HL-60 (cell line): ENCODE data around the gene C16orf90.

Experiments used
- DNase-seq, 2 experiments: peaks; one replicate each; pipeline ENCODE4 v3.0.0-alpha.2; 2010 to 2020; ENCODE audit warnings: low read depth in 1 of 2, low spot score in 1 of 2
- H3K27ac ChIP-seq: fragments of 250-450 bp; sonication (Bioruptor Pico); replicated peaks from 2 replicates; pipeline ENCODE4 v1.5.1; 2020; ENCODE audit warnings: mild to moderate bottlenecking, moderate library complexity
- H3K27me3 ChIP-seq: fragments of 250-450 bp; sonication (Bioruptor Pico); 2 replicates; pipeline ENCODE4 v1.5.1; 2021; ENCODE audit warnings: mild to moderate bottlenecking, moderate library complexity; ENCODE audit not compliant: insufficient read depth, poor library complexity, severe bottlenecking
- H3K4me3 ChIP-seq: replicated peaks from 2 replicates; pipeline ENCODE4 v1.5.1; 2011; ENCODE audit warnings: mild to moderate bottlenecking, control low read depth, low read length; ENCODE audit not compliant: insufficient read depth
- CTCF ChIP-seq: IDR thresholded peaks from one replicate; pipeline ENCODE4 v1.5.1; 2011; ENCODE audit warnings: low read length, control low read depth, inconsistent platforms; ENCODE audit not compliant: insufficient read depth
- GABPA ChIP-seq: IDR thresholded peaks from 2 replicates; pipeline ENCODE4 v1.6.1; 2012; ENCODE audit warnings: low read depth
- POLR2AphosphoS5 ChIP-seq: IDR thresholded peaks from 2 replicates; pipeline ENCODE4 v1.6.1; 2012; ENCODE audit warnings: low read depth
- REST ChIP-seq: IDR thresholded peaks from 2 replicates; pipeline ENCODE4 v1.6.1; 2012; ENCODE audit warnings: low read depth; ENCODE audit not compliant: insufficient replicate concordance
- SPI1 ChIP-seq: IDR thresholded peaks from 2 replicates; pipeline ENCODE4 v1.6.1; 2012; ENCODE audit warnings: low read depth, mild to moderate bottlenecking, borderline replicate concordance

C16orf90 gene

GRCh38 chr16:3469736-3470135 is 25.6 kb downstream of the C16orf90 start:
- no peak for DNase-seq
- no peak overlapping the region for H3K4me3 ChIP-seq
- TF ChIP-seq SPI1 (no peak), CTCF (no peak), POLR2AphosphoS5 (no peak), REST (no peak), GABPA (no peak)
- H3K27ac ChIP-seq = no peak overlapping the region
- no peaks in the 10 kb centered on the region for H3K27me3 ChIP-seq

GRCh38 chr16:3468501-3468900 is 26.8 kb downstream of the C16orf90 start:
- no peak overlapping the region for H3K27ac ChIP-seq
- DNase-seq = no peak
- no peaks in the 10 kb centered on the region for H3K27me3 ChIP-seq
- H3K4me3 ChIP-seq = no peak overlapping the region
- TF ChIP-seq POLR2AphosphoS5 = no peak
- TF ChIP-seq GABPA = no peak
- no peak for TF ChIP-seq CTCF
- no peak for TF ChIP-seq SPI1
- no peak for TF ChIP-seq REST

- no peak overlapping the region for H3K27ac ChIP-seq
- H3K27me3 ChIP-seq = no peaks in the 10 kb centered on the region
- no peak for DNase-seq
These were observed 27.4 kb downstream of the C16orf90 start for GRCh38 chr16:3467921-3468320.

More at GRCh38 chr16:3467921-3468320, 27.4 kb downstream of the C16orf90 start:
- H3K4me3 ChIP-seq = no peak overlapping the region
- no peak for TF ChIP-seq REST
- TF ChIP-seq POLR2AphosphoS5 = no peak
- no peak for TF ChIP-seq SPI1
- TF ChIP-seq CTCF = no peak
- no peak for TF ChIP-seq GABPA
